ENCODE results near the gene CCDC121. TPM values are rescaled to one million over a fixed set of nuclear protein-coding genes. Genes with fewer than 3 reads are reported as not detected.

The CCDC121 gene
- polyA plus RNA-seq, 1 donor from 2014 or later = 3.0 TPM

GRCh38 chr2:27653397-27653796, 24.6 kb upstream of the CCDC121 start:
- H3K9me3 ChIP-seq (ENCODE audit: low read length) = no peaks in the 10 kb centered on the region
- H3K27me3 ChIP-seq (ENCODE audit: insufficient read depth, low read depth, low read length) = no peaks in the 10 kb centered on the region
- no peaks in the 10 kb centered on the region for H4K20me1 ChIP-seq (ENCODE audit: insufficient read depth)
- H2AFZ ChIP-seq (ENCODE audit: low read depth, low read length) = no peak overlapping the region
- no peak overlapping the region for H3K9ac ChIP-seq (ENCODE audit: low read length)
- H3K79me2 ChIP-seq (replicated peaks; ENCODE audit: insufficient read depth, low read length) = no peaks in the 10 kb centered on the region
- H3K9me2 ChIP-seq (ENCODE audit: insufficient read depth, low read length) = no peaks in the 10 kb centered on the region
- no peak overlapping the region for H3K27ac ChIP-seq (ENCODE audit: low read length)
- no peaks in the 10 kb centered on the region for H3F3A ChIP-seq (ENCODE audit: insufficient read depth, low read length, poor library complexity, severe bottlenecking)
- TF ChIP-seq RAD21 (conservative IDR thresholded peaks at IDR 0.05) (no peak), EP300 (conservative IDR thresholded peaks at IDR 0.05; ENCODE audit: poor library complexity, severe bottlenecking) (no peak), SMC3 (conservative IDR thresholded peaks at IDR 0.05; ENCODE audit: poor library complexity) (no peak), MXI1 (conservative IDR thresholded peaks at IDR 0.05; ENCODE audit: poor library complexity, severe bottlenecking) (no peak)
- H3K4me3 ChIP-seq (ENCODE audit: low read length) = no peak overlapping the region
- H3K4me2 ChIP-seq (ENCODE audit: low read length) = no peak overlapping the region
- peaks cover 17% of the 10 kb centered on the region for H3K36me3 ChIP-seq (ENCODE audit: insufficient read depth, low read length)

- no peak overlapping the region for H3K9ac ChIP-seq (ENCODE audit: low read length)
- TF ChIP-seq POLR2AphosphoS5 (IDR thresholded peaks at IDR 0.05) (no peak), SMC3 (conservative IDR thresholded peaks at IDR 0.05; ENCODE audit: poor library complexity) (no peak), EZH2 (IDR thresholded peaks at IDR 0.05; ENCODE audit: borderline replicate concordance, insufficient read depth, low read length, poor library complexity, severe bottlenecking) (no peak), MXI1 (conservative IDR thresholded peaks at IDR 0.05; ENCODE audit: poor library complexity, severe bottlenecking) (no peak), REST (IDR thresholded peaks at IDR 0.05; ENCODE audit: borderline replicate concordance) (no peak), EP300 (conservative IDR thresholded peaks at IDR 0.05; ENCODE audit: poor library complexity, severe bottlenecking) (no peak), RAD21 (conservative IDR thresholded peaks at IDR 0.05) (no peak), CTCF (IDR thresholded peaks at IDR 0.05; ENCODE audit: poor library complexity, severe bottlenecking) (no peak), TAF1 (IDR thresholded peaks at IDR 0.05; ENCODE audit: low read depth) (no peak)
- H3F3A ChIP-seq (ENCODE audit: insufficient read depth, low read length, poor library complexity, severe bottlenecking) = no peaks in the 10 kb centered on the region
- no peak overlapping the region for H2AFZ ChIP-seq (ENCODE audit: low read depth, low read length)
- no peaks in the 10 kb centered on the region for H3K9me2 ChIP-seq (ENCODE audit: insufficient read depth, low read length)
- H3K27ac ChIP-seq (ENCODE audit: low read length) = no peak overlapping the region
- H3K27me3 ChIP-seq (ENCODE audit: insufficient read depth, low read depth, low read length) = no peaks in the 10 kb centered on the region
- H4K20me1 ChIP-seq (ENCODE audit: insufficient read depth) = no peaks in the 10 kb centered on the region
- no peak overlapping the region for H3K4me2 ChIP-seq (ENCODE audit: low read length)
- H3K4me3 ChIP-seq (ENCODE audit: low read length) = no peak overlapping the region
- H3K9me3 ChIP-seq (ENCODE audit: low read length) = no peaks in the 10 kb centered on the region
- no peaks in the 10 kb centered on the region for H3K79me2 ChIP-seq (replicated peaks; ENCODE audit: insufficient read depth, low read length)
- peaks cover 17% of the 10 kb centered on the region for H3K36me3 ChIP-seq (ENCODE audit: insufficient read depth, low read length)
These were observed 24.0 kb upstream of the CCDC121 start for GRCh38 chr2:27652790-27653189.
